HG03097 (cell line): Measurements from ENCODE around the gene UAP1L1.

Experiments used
- ATAC-seq: cut with Tn5 transposase; IDR thresholded peaks from one replicate; pipeline ENCODE4 v1.9.1; 2021; ENCODE audit not compliant: unreplicated experiment, low FRiP score

Gene UAP1L1

GRCh38 chr9:137041124-137041523, 36.2 kb upstream of the UAP1L1 start:
- ATAC-seq = no peak

DNA sequence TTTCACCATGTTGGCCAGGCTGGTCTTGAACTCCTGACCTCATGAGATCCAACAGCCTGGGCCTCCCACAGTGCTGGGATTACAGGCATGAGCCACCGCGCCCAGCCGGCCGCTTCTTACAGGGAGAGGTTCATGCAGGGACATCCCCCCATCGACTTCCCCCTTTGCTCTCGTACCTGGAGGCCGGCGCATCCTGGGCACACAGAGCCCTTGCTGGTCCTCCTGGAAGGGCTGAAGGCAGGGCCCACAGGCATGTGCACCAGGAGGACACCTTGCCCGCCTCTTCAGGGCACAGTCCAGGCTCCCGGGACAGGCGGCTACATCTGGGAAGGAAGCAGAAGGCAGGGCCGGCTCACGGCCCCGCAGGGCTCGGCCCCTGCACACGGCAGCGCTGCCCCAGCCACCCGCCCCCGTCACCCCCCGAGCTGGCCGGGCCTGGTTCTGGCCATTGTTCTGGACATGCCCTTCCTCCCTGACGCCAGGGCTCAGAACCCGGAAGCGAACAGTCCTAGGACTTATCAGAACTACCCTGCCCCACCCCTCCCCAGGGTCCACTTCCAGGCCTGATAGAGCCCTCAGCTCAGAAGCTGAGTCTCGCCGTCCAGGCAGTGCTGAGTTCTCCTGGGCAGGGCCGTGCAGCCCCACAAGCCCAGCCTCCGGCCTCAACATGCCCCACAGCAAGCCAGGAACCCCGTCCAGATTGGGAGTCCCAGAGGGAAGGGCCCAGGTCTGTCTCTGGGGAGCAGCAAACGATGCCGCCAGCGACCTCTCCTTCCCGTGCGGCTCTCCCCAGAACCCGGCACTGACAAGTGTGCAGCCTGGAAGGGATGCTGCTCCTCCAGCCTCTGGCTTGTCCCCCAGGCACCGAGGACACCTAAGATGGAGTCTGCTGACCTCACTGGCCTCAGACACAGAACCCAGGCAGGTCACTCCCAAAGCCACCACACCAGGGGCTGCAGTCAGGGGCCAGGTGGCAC, 34.3 kb upstream of the UAP1L1 start:
- ATAC-seq = no peak

- ATAC-seq = no peak
Measured at GRCh38 chr9:137044037-137044436, 33.3 kb upstream of the UAP1L1 start.

- no peak for ATAC-seq
Measured at GRCh38 chr9:137044502-137045177, 32.7 kb upstream of the UAP1L1 start.

DNA sequence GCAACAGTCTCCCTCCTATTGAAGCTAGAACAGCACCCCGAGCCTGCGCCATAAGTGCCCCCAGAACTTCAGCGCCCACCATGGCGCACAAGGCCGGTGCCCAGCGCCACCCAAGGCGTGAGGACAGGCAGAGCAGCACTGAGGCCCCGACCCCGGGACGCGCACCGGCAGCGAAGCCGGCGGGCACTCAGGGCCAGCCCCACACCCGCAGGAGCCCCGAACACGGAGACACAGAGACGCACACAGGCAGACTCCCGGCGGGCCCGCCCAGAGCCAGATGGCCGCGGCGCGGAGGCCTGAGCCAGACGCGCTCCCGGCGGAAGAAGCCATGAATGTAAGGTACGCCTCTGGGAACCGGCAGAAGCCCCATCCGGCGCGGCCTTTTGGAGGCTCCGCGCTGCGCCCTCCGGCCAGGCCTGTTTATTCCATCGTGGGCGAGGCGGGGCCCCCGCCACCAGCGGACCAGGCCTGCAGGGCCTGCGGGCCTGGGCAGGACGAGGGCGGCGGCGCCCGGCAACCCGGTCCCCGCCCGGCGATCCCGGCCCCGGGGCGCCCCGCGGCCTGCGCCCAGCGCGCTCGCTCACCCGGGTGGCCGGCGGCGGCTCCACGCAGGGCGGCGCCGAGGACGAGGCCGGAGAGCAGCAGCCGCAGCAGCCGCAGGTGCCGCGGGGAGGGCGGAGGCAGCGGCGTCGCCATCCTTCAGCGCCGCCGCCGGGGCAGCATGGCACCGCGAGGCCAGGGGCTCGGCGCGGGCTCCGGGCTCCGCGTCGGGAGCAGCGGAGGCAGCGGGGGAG, 31.8 kb upstream of the UAP1L1 start:
- ATAC-seq = no peak

DNA sequence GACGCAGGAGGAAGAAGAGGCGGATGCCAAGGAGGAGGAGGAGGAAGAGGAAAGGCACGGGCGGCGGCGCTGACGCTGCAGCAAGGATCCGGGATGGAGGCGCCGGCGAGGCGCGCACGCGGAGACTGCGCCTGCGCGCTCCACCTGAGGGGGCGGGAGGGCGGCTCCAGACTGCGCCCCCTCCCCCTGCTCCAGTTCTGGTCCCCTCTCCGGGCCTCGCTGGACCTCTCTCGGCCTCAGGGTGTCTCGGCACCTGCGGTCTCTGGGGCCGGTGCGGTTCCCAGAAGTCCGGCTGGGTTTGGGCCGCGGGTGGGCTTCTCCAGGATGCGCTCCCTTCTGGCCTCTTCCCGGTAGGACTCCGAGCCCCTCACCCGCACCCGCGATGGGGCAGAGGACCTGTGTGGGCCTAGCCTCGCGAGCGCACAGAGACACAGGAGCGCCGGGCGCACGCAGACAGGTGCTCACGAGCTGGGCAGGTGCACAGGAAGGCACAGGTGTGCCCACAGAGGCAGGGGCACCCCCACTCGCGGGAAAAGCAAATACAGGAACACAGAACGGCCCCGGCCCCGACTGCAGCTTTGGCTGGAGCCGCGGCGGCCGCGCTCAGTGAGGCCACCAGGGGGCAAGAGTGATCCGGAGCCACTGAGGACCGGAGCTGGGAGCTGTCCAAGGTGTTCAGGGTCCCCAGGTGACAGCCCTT, 31.1 kb upstream of the UAP1L1 start, which contains the start of gene NPDC1:
Gene NPDC1, minus strand, starts transcription at position 90 of the 700 bp plus-strand sequence. CDS start 188 bp downstream, outside the sequence.
- no peak for ATAC-seq

GRCh38 chr9:137048655-137049543, 28.4 kb upstream of the UAP1L1 start:
- no peak for ATAC-seq

- ATAC-seq = no peak
Measured at GRCh38 chr9:137049544-137050449, 27.5 kb upstream of the UAP1L1 start.

DNA sequence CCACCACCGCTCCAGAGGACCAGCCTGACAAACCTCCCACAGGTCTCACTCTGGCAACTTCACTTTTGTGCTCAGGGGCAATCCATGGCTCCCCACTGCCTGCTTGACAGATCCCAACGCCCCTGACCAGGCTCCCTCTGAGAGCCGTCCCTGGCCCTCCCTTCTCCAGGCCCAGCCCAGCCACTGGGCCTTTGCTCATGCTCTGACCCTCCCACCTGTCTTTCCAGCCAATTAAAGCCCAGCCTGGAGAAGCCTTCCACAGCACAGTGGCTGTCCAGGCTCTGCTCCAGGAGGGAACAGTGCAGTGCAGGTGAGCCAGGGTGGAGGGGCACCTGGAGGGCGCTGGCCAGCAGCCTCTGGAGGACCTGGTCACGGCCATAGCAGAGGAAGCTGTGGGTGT, 26.7 kb upstream of the UAP1L1 start:
- ATAC-seq = no peak

DNA sequence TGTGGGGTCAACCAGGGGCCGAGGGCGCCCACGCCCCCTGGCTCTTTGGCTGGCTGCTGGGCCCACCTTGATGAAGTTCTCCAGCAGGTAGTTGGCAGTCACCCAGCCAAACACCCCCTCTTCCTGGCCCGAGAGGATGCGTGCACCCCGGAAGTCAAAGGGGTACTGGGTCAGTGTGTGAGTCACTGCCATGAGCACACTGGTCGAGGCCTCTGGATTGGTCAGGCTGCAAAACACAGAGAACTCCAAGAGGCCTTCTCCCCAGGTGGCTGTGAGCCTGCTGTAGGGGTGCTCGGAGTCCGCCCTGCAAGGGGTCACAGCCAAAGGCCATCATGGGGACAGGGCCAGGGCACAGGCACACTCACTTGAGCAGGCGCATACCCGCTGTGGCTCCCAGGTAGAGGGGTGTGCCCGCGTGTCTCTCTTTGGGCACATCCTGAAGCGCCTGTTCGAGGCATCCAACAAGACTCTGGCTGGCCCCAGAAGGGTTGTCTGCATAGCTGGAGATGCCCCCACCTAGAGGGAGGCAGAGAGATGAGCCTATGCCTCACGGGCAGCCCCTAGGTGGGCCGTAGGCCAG, 26.1 kb upstream of the UAP1L1 start:
- no peak for ATAC-seq

DNA sequence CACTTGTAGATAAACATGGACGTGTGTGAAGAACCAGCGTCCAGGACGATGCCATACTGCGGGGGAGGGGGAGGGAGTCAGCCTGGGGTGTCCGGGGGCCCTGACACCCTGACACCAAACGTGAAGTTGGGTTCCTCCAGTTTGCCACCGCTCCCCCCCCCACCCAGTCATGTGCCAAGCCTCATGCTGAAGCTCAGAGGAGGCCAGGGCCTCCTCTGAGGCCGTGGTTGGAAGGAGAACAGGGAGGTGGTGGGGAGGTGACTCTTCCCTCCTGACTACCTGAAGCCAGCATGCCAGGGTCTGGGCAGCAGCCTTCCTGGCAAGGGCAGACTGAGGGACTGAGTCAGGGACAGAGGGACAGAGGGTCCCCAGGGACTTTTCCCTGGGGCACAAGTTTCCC, 25.0 kb upstream of the UAP1L1 start:
- no peak for ATAC-seq

DNA sequence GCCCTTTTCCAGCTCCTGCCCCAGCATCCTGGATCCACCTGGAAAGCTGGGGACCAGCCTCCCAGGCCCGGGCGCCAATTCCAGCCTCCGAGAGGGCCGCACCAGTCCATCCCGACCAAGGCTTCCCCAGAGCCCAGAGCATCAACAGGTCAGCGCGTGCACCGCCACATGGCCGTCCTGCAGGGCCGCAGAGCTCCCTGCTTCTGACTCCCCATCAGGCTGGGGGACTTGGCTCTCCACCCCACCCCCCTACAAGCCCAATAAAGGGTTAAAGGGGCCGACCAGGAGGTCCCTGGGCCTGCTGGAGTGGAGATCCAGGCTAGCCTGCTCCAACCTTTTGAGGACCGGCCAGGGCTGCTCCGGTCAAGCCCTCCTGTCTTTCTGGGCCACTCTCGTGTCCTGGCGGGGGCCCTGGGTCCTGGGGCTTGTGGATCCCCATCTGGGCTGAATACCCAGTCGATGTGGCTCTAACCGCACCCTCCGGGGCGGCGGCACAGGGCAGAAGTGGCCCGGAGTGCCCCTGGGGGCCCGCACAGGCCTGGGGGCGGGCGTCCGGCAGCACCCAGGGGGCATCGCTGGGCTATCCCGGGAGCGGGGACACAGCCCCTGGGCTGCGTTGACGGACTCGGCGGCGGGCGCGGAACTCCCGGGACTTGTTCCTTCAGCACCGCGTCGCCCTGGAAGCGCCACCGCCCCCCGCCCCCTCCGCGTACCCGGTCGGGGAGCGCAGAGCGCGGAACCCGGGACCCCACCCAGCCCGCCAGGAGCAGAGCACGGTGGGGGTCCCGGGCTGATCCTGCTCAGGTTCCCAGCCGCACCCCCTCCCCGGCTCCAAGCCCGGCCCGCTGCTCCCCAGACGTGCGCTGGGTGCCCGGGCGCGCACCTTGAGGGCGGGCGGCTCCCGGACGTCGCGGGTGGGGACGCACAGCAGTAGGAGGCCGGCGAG, 24.0 kb upstream of the UAP1L1 start:
- no peak for ATAC-seq

- ATAC-seq = no peak
Measured at GRCh38 chr9:137053944-137054931, 23.1 kb upstream of the UAP1L1 start, which contains the start of gene ENTPD2. Gene ENTPD2, minus strand, starts transcription at chr9:137054061. Its CDS starts 64 bp downstream, at chr9:137053997.

- ATAC-seq = no peak
Measured at GRCh38 chr9:137054932-137055384, 22.4 kb upstream of the UAP1L1 start.
